CD4-positive, alpha-beta T cell (primary cell): ENCODE data around the gene BSND. TPM values are rescaled to one million over a fixed set of nuclear protein-coding genes. Genes with fewer than 3 reads are reported as not detected.

Experiments
- ATAC-seq: fragments of 200-7000 bp; cut with Tn5 transposase; one replicate; pipeline ENCODE4 v1.10.0; 2022; ENCODE audit warnings: mild to moderate bottlenecking; ENCODE audit not compliant: poor library complexity
- CTCF ChIA-PET: fragments of 350-600 bp; sonication (Branson Sonifier 250); formaldehyde crosslinking; loops from one replicate; lab custom pipeline; 2021; ENCODE audit warnings: antibody characterized with exemption, inconsistent platforms; lab: Charles Lee
- POLR2A ChIA-PET: fragments of 350-600 bp; sonication (Branson Sonifier 250); formaldehyde crosslinking; loops from one replicate; lab custom pipeline; 2021; ENCODE audit warnings: antibody characterized with exemption, inconsistent platforms; lab: Charles Lee
- DNase-seq, 14 experiments: peaks; one replicate each; pipeline ENCODE4 v3.0.0-alpha.2; 2013 to 2020; ENCODE audit warnings: mixed read lengths in 2 of 14
- H3K27ac ChIP-seq, 2 donors: one replicate each; pipeline versions ENCODE4 v1.5.1 to v1.7.0; 2013; ENCODE audit warnings: low read length in 2 of 2, low read depth in 1 of 2, mild to moderate bottlenecking in 1 of 2
- H3K27me3 ChIP-seq, 2 experiments: 1 replicate in 1 of 2; 2 replicates in 1 of 2; pipeline versions ENCODE4 v1.6.1 to v1.7.0; 2013; ENCODE audit warnings: low read length in 2 of 2, control low read depth in 1 of 2, mild to moderate bottlenecking in 1 of 2, moderate library complexity in 1 of 2; ENCODE audit not compliant: insufficient read depth in 2 of 2, control insufficient read depth in 1 of 2
- H3K36me3 ChIP-seq: one replicate; pipeline ENCODE4 v1.6.1; 2013; ENCODE audit warnings: low read length, control low read depth; ENCODE audit not compliant: insufficient read depth
- H3K4me1 ChIP-seq: one replicate; pipeline ENCODE4 v1.6.1; 2013; ENCODE audit warnings: low read length, control low read depth; ENCODE audit not compliant: insufficient read depth
- H3K4me3 ChIP-seq: one replicate; pipeline ENCODE4 v1.5.1; 2013; ENCODE audit warnings: mild to moderate bottlenecking, low read length, moderate library complexity
- H3K9me3 ChIP-seq, 2 experiments: 1 replicate in 1 of 2; 2 replicates in 1 of 2; pipeline versions ENCODE4 v1.6.1 to v1.7.0; 2013; ENCODE audit warnings: low read length in 2 of 2, mild to moderate bottlenecking in 2 of 2, control low read depth in 1 of 2, moderate library complexity in 1 of 2; ENCODE audit not compliant: control insufficient read depth in 1 of 2, insufficient read depth in 1 of 2
- H3K27ac Mint-ChIP-seq: one replicate; pipeline ENCODE4 v1.8.0; 2020; ENCODE audit warnings: mixed read lengths
- H3K27me3 Mint-ChIP-seq: one replicate; pipeline ENCODE4 v1.8.0; 2021; ENCODE audit warnings: mixed read lengths
- H3K36me3 Mint-ChIP-seq: one replicate; pipeline ENCODE4 v1.8.0; 2021; ENCODE audit warnings: low read depth, mixed read lengths
- H3K4me1 Mint-ChIP-seq: one replicate; pipeline ENCODE4 v1.8.0; 2021; ENCODE audit warnings: low read depth, mixed read lengths
- H3K4me3 Mint-ChIP-seq: one replicate; pipeline ENCODE4 v1.8.0; 2020; ENCODE audit warnings: mild to moderate bottlenecking, mixed read lengths
- H3K9me3 Mint-ChIP-seq: one replicate; pipeline ENCODE4 v1.8.0; 2020; ENCODE audit warnings: mixed read lengths
- CTCF ChIP-seq: fragments of 200-600 bp; IDR thresholded peaks from one replicate; pipeline ENCODE4 v1.8.0; 2022; ENCODE audit warnings: antibody characterized with exemption, mild to moderate bottlenecking
- intact Hi-C, 2 experiments: fragments of 100-400 bp; cut with DNase I in 1 of 2; cut with micrococcal nuclease in 1 of 2; formaldehyde crosslinking; loops; one replicate each; pipeline versions ENCODE4 v1.15.1 to v1.9.0; 2023 to 2025; cut with DNase I, micrococcal nuclease
- total RNA-seq, 174 experiments: library from RNA in 2 of 174; stranded (reverse) in 2 of 174; gene quantifications; one replicate each; pipeline ENCODE4 v1.2.3 and lab custom pipeline; 2021 to 2026

The BSND gene
- total RNA-seq, 2 experiments from 2014 or later = not detected

- intact Hi-C loops = no loop called here
- CTCF ChIA-PET = no interaction called here
- peaks cover 0 to 11% of the 10 kb centered on the region in 2 experiments for H3K9me3 ChIP-seq
- H3K27me3 Mint-ChIP-seq = peaks cover 87% of the 10 kb centered on the region
- H3K36me3 Mint-ChIP-seq = no peaks in the 10 kb centered on the region
- H3K4me1 ChIP-seq = no peaks in the 10 kb centered on the region
- H3K27me3 ChIP-seq = peaks cover 29 to 61% of the 10 kb centered on the region in 2 experiments
- H3K27ac ChIP-seq = no peak overlapping the region
- no peak overlapping the region for H3K27ac Mint-ChIP-seq
- no peak overlapping the region for H3K4me3 Mint-ChIP-seq
- no peaks in the 10 kb centered on the region for H3K4me1 Mint-ChIP-seq
- H3K36me3 ChIP-seq = no peaks in the 10 kb centered on the region
- ATAC-seq = no peak
- no peak overlapping the region for H3K4me3 ChIP-seq
- POLR2A ChIA-PET = no interaction called here
- H3K9me3 Mint-ChIP-seq = no peaks in the 10 kb centered on the region
- no peak for TF ChIP-seq CTCF
- DNase-seq = no peak
Measured at GRCh38 chr1:55037733-55038551, 39.2 kb downstream of the BSND start.

- intact Hi-C loops = no loop called here
Measured at GRCh38 chr1:55038552-55038838, 39.8 kb downstream of the BSND start.

GRCh38 chr1:55038974-55039341 is 40.2 kb downstream of the BSND start:
- Histone ChIP-seq H3K4me1 (no peaks in the 10 kb centered on the region), H3K9me3 (peaks cover 0 to 11% of the 10 kb centered on the region in 2 experiments), H3K27ac (no peak overlapping the region), H3K4me3 (no peak overlapping the region), H3K36me3 (no peaks in the 10 kb centered on the region), H3K27me3 (peaks cover 26 to 61% of the 10 kb centered on the region in 2 experiments)
- Mint-ChIP-seq H3K27ac (no peak overlapping the region), H3K4me1 (no peaks in the 10 kb centered on the region), H3K27me3 (peaks cover 84% of the 10 kb centered on the region), H3K4me3 (no peak overlapping the region), H3K36me3 (no peaks in the 10 kb centered on the region), H3K9me3 (no peaks in the 10 kb centered on the region)
- ChIA-PET POLR2A (no interaction called here), CTCF (no interaction called here)
- intact Hi-C loops = no loop called here
- ATAC-seq = no peak
- no peak for TF ChIP-seq CTCF
- DNase-seq = no peak

More at GRCh38 chr1:55038552-55038838, 39.8 kb downstream of the BSND start:
- Mint-ChIP-seq H3K27me3 (peaks cover 83% of the 10 kb centered on the region), H3K27ac (no peak overlapping the region), H3K4me3 (no peak overlapping the region), H3K36me3 (no peaks in the 10 kb centered on the region), H3K4me1 (no peaks in the 10 kb centered on the region), H3K9me3 (no peaks in the 10 kb centered on the region)
- no peak overlapping the region for H3K4me3 ChIP-seq
- H3K27me3 ChIP-seq = peaks cover 29 to 61% of the 10 kb centered on the region in 2 experiments
- ATAC-seq (no peak), DNase-seq (no peak)
- peaks cover 0 to 11% of the 10 kb centered on the region in 2 experiments for H3K9me3 ChIP-seq
- H3K27ac ChIP-seq = no peak overlapping the region
- no peaks in the 10 kb centered on the region for H3K36me3 ChIP-seq
- no peak for TF ChIP-seq CTCF
- ChIA-PET POLR2A (no interaction called here), CTCF (no interaction called here)
- no peaks in the 10 kb centered on the region for H3K4me1 ChIP-seq
